Prostate gland (tissue), 2 donors: ENCODE measurements around the gene PALM3. TPM values are rescaled to one million over a fixed set of nuclear protein-coding genes. Genes with fewer than 3 reads are reported as not detected.
A peak's percentile ranks its signal among the peaks of the same experiment; 100 is the strongest.
"Not testable (repeated sequence)": the region's sequence is repeated elsewhere in the genome, so short reads cannot be mapped to it uniquely, and the experiment has no call there.

Experiments used
- DNase-seq: peaks from one replicate; pipeline ENCODE4 v3.0.0-alpha.2; 2019; ENCODE audit warnings: low spot score
- H3K27ac ChIP-seq, 2 donors: fragments of 200-600 bp; sonication (generic); 2 replicates each; pipeline ENCODE4 v1.5.1; 2017 to 2019
- H3K27me3 ChIP-seq: fragments of 200-600 bp; sonication (generic); replicated peaks from 2 replicates; pipeline ENCODE4 v1.5.1; 2019; ENCODE audit not compliant: insufficient read depth
- H3K36me3 ChIP-seq, 2 donors: fragments of 200-600 bp; sonication (generic); 1 replicate in 1 of 2; 2 replicates in 1 of 2; pipeline versions ENCODE4 v1.5.1 to v1.8.1; 2017 to 2019
- H3K4me1 ChIP-seq: fragments of 200-600 bp; sonication (generic); replicated peaks from 2 replicates; pipeline ENCODE4 v1.5.1; 2019
- H3K4me3 ChIP-seq, 2 donors: fragments of 200-600 bp; sonication (generic); 2 replicates each; pipeline ENCODE4 v1.5.1; 2017 to 2019
- H3K9me3 ChIP-seq: fragments of 200-600 bp; sonication (generic); 2 replicates; pipeline ENCODE4 v1.5.1; 2017
- CTCF ChIP-seq, 4 experiments: fragments of 200-600 bp in 2 of 4; fragments of 450-650 bp in 2 of 4; sonication (generic) in 2 of 4; IDR thresholded peaks; 1 replicate in 3 of 4; 2 replicates in 1 of 4; pipeline ENCODE4 v1.5.1; 2016 to 2019; ENCODE audit warnings: antibody characterized with exemption in 4 of 4, mild to moderate bottlenecking in 2 of 4, moderate library complexity in 2 of 4
- POLR2A ChIP-seq: fragments of 450-650 bp; IDR thresholded peaks from one replicate; pipeline ENCODE4 v1.6.1; 2016; ENCODE audit warnings: antibody characterized with exemption, mild to moderate bottlenecking
- POLR2AphosphoS5 ChIP-seq: sonication (generic); formaldehyde crosslinking; IDR thresholded peaks from one replicate; pipeline ENCODE4 v1.6.1; 2017; ENCODE audit warnings: antibody characterized with exemption
- WGBS: methylation state at CpG from one replicate; pipeline ENCODE4 v1.1.5; 2018; 5-methylcytosine and 5-hydroxymethylcytosine counted together
- intact Hi-C: fragments of 100-400 bp; cut with DNase I; formaldehyde crosslinking; loops from one replicate; pipeline ENCODE4 v1.14.2; 2022
- total RNA-seq, 2 donors: library from RNA; depleted of rRNA; stranded (reverse); fragments of >200 nt; gene quantifications; one replicate each; pipeline ENCODE4 v1.1.0, GENCODE V29; 2016

Gene PALM3
- total RNA-seq, 2 donors from 2014 or later = 1.8 to 16.1 TPM

- no peak overlapping the region for H3K4me3 ChIP-seq
- WGBS = 86% methylated on average over 7 of the region's 7 CpGs
- no peaks in the 10 kb centered on the region for H3K9me3 ChIP-seq
- intact Hi-C loops = no loop called here
- TF ChIP-seq CTCF (IDR thresholded peaks at IDR 0.05) (no peak), POLR2A (no peak), POLR2AphosphoS5 (no peak)
- no peak for DNase-seq
- no peak overlapping the region for H3K27ac ChIP-seq
- H3K27me3 ChIP-seq = no peaks in the 10 kb centered on the region
- no peaks in the 10 kb centered on the region for H3K4me1 ChIP-seq
- H3K36me3 ChIP-seq = no peaks in the 10 kb centered on the region
Observed at GRCh38 chr19:14035706-14036105, 26.2 kb downstream of the PALM3 start.

- peak in 1 of 4 experiments; percentile 9 for TF ChIP-seq CTCF (IDR thresholded peaks at IDR 0.05)
- H3K4me1 ChIP-seq, intact Hi-C loops, DNase-seq, H3K27ac ChIP-seq, H3K27me3 ChIP-seq, H3K4me3 ChIP-seq, H3K36me3 ChIP-seq, H3K9me3 ChIP-seq: not testable (repeated sequence)
- 92% methylated on average over 12 of the region's 12 CpGs for WGBS
Observed at GRCh38 chr19:14035159-14035558, 26.7 kb downstream of the PALM3 start.

- no peak for TF ChIP-seq POLR2A
- TF ChIP-seq POLR2AphosphoS5 = no peak
- TF ChIP-seq CTCF (IDR thresholded peaks at IDR 0.05) = no peak
- no peaks in the 10 kb centered on the region for H3K36me3 ChIP-seq
- 94% methylated on average over 2 of the region's 2 CpGs for WGBS
- no peaks in the 10 kb centered on the region for H3K4me1 ChIP-seq
- no peak for DNase-seq
- no peak overlapping the region for H3K4me3 ChIP-seq
- intact Hi-C loops = no loop called here
- no peaks in the 10 kb centered on the region for H3K9me3 ChIP-seq
- H3K27ac ChIP-seq = no peak overlapping the region
- H3K27me3 ChIP-seq = no peaks in the 10 kb centered on the region
Observed at GRCh38 chr19:14033946-14034345, 27.9 kb downstream of the PALM3 start.

GRCh38 chr19:14031719-14032480 lies 30.0 kb downstream of the PALM3 start, which contains the start of gene IL27RA:
Gene IL27RA, plus strand, starts transcription at chr19:14031762. Its CDS starts 111 bp downstream, at chr19:14031873.
- Histone ChIP-seq H3K36me3 (no peaks in the 10 kb centered on the region), H3K27ac (peak within 1 kb of the TSS; percentile 45 to 52), H3K9me3 (no peaks in the 10 kb centered on the region), H3K4me1 (no peaks in the 10 kb centered on the region), H3K27me3 (no peaks in the 10 kb centered on the region), H3K4me3 (peak within 1 kb of the TSS; percentile 40 to 49)
- intact Hi-C loops = no loop called here
- peak; percentile 26 for DNase-seq
- under 1% methylated on average over 39 of the region's 63 CpGs for WGBS
- TF ChIP-seq CTCF (IDR thresholded peaks at IDR 0.05) (peak; percentile 15 to 66 (median 40)), POLR2AphosphoS5 (no peak)
